ENCODE results near the gene FPR1. TPM values are rescaled to one million over a fixed set of nuclear protein-coding genes. Genes with fewer than 3 reads are reported as not detected.

FPR1 gene
- total and polyA plus RNA-seq, 2 of the 8 experiments (the other 6 are each of a cell fraction or from before 2014, with no cell fraction given), result 0.11 TPM; not detected in 1

GRCh38 chr19:51796195-51796679 lies 44.6 kb upstream of the FPR1 start (continued):
- TF ChIP-seq CHD7 (IDR thresholded peaks at IDR 0.05; ENCODE audit: insufficient replicate concordance, low read length), result no peak
- no peak for TF ChIP-seq RXRA (IDR thresholded peaks at IDR 0.05; ENCODE audit: insufficient read depth, low read depth, low read length)
- no peak for TF ChIP-seq SIRT6 (IDR thresholded peaks at IDR 0.05; ENCODE audit: low read length)
- no peak for TF ChIP-seq EP300 (IDR thresholded peaks at IDR 0.05; ENCODE audit: borderline replicate concordance in 1 of 2, low read depth in 2 of 2, low read length in 2 of 2)
- TF ChIP-seq FOSL1 (IDR thresholded peaks at IDR 0.05; ENCODE audit: insufficient read depth, low read depth, low read length), result no peak
- no peak for TF ChIP-seq E2F6 (IDR thresholded peaks at IDR 0.05)
